Right lobe of liver (tissue), 6 donors: ENCODE measurements around the gene LY6G5C. TPM values are rescaled to one million over a fixed set of nuclear protein-coding genes. Genes with fewer than 3 reads are reported as not detected.

Experiments
- ATAC-seq, 4 donors: fragments of 200-7000 bp; cut with Tn5 transposase; one replicate each; pipeline ENCODE4 v1.9.1; 2020; ENCODE audit warnings: mild to moderate bottlenecking in 4 of 4, moderate library complexity in 4 of 4
- DNase-seq, 3 donors: peaks; one replicate each; pipeline ENCODE4 v3.0.0-alpha.2; 2020
- H3K27ac ChIP-seq, 3 donors: fragments of 200-600 bp; one replicate each; pipeline ENCODE4 v1.8.0; 2022
- H3K27me3 ChIP-seq, 2 donors: fragments of 200-600 bp; one replicate each; pipeline ENCODE4 v1.8.0; 2022
- H3K36me3 ChIP-seq, 4 donors: fragments of 200-600 bp; sonication (generic) in 1 of 4; one replicate each; pipeline versions ENCODE4 v1.5.1 to v1.8.0; 2017 to 2022; ENCODE audit warnings: control low read depth in 1 of 4
- H3K4me1 ChIP-seq, 4 donors: fragments of 200-600 bp; sonication (generic) in 1 of 4; one replicate each; pipeline versions ENCODE4 v1.5.1 to v1.8.0; 2017 to 2022; ENCODE audit warnings: control low read depth in 1 of 4
- H3K4me3 ChIP-seq, 3 donors: fragments of 200-600 bp; one replicate each; pipeline ENCODE4 v1.8.0; 2022
- H3K9me3 ChIP-seq, 4 donors: fragments of 200-600 bp; sonication (generic) in 1 of 4; one replicate each; pipeline versions ENCODE4 v1.5.1 to v1.8.0; 2017 to 2022; ENCODE audit warnings: control low read depth in 1 of 4
- POLR2A ChIP-seq: fragments of 450-650 bp; IDR thresholded peaks from one replicate; pipeline ENCODE4 v1.6.1; 2017; ENCODE audit warnings: antibody characterized with exemption, mild to moderate bottlenecking
- WGBS: methylation state at CpG from one replicate; pipeline ENCODE4 v1.1.6; 2018; ENCODE audit warnings: low coverage, low lambda C conversion rate; ENCODE audit not compliant: insufficient coverage; ENCODE audit errors: missing lambda C conversion rate; 5-methylcytosine and 5-hydroxymethylcytosine counted together
- intact Hi-C, 2 donors: fragments of 100-400 bp; cut with DNase I; formaldehyde crosslinking; loops; one replicate each; pipeline versions ENCODE4 v1.11.2 to v1.14.1; 2022
- total RNA-seq, 6 experiments: library from RNA; depleted of rRNA in 2 of 6; stranded (reverse); fragments of >200 nt in 2 of 6; fragmentation: NEBNext Ultra II Directional in 3 of 6; extraction: Animal tissue kit (Norgen Biotek cat#: 25700) in 3 of 6; gene quantifications; one replicate each; pipeline versions ENCODE4 v1.1.0 to v1.2.4, GENCODE V29; 2016 to 2023
- TF ChIP-seq, protein P1 (sequence below), 4 donors: fragments of 200-600 bp in 3 of 4; fragments of 450-650 bp in 1 of 4; IDR thresholded peaks; one replicate each; pipeline versions ENCODE4 v1.5.1 to v1.8.0; 2016 to 2022; ENCODE audit warnings: antibody characterized with exemption in 4 of 4, mild to moderate bottlenecking in 2 of 4
- donor health status: DM: no; HTN: yes; CAD: no.
- donor health status: DM: no; HTN: no; CAD: no.
- donor health status: DM: no; HTN: no; CAD: no.
- donor health status: DM: no; HTN: yes; CAD: no.
- donor health status: DM: no; HTN: yes; CAD: no.

LY6G5C gene
- total RNA-seq, 6 experiments from 2014 or later: 0.68 to 1.6 (median 1.2) TPM

DNA sequence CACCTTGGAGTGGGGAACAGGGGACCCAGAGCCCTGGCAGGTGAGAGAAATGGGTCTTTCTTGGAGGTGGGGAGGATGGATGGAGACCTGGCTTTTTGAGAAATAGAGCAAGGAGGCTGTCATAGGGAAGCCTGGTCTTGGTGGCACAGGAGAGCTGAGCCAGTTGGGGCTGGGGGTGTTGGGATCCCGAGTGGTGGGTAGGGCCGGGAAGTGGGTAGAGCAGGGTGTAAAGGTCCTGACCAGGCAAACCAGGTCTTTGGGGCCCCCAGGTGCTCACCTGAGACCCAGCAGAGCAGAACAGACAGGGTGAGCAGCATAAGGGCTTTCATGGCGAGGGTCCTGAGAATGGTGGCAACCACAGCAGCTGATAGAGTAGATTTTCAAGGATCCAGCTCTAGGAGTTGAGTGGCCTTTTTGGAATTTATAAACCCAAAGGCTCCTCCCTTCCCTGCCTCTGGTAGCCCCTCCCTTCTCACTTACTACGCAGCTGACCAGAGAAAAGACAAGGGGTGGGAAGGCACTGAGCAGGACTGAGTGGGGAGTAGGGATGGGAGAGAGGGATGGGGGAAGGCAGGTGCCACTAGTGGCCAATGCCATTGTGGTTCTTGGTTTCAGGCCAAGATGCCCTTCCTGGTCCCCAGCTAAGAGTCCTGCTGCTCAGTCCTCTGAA is 40.6 kb upstream of the LY6G5C start, which contains the start of gene LY6G6C:
TSS of gene LY6G6C (minus strand) at position 396 of the 670 bp plus-strand sequence. CDS start at position 329, 67 bp downstream.
- WGBS: 54% methylated on average over 2 of the region's 4 CpGs
- DNase-seq (no peak), ATAC-seq (no peak)
- Histone ChIP-seq H3K36me3 (peaks cover 0 to under 1% (median 0%) of the 10 kb centered on the region in 4 donors), H3K27ac (no peak within 1 kb of the TSS), H3K4me3 (no peak within 1 kb of the TSS), H3K27me3 (no peaks in the 10 kb centered on the region), H3K4me1 (no peaks in the 10 kb centered on the region), H3K9me3 (no peaks in the 10 kb centered on the region)
- no peak for TF ChIP-seq POLR2A
- TF ChIP-seq, protein P1, sequence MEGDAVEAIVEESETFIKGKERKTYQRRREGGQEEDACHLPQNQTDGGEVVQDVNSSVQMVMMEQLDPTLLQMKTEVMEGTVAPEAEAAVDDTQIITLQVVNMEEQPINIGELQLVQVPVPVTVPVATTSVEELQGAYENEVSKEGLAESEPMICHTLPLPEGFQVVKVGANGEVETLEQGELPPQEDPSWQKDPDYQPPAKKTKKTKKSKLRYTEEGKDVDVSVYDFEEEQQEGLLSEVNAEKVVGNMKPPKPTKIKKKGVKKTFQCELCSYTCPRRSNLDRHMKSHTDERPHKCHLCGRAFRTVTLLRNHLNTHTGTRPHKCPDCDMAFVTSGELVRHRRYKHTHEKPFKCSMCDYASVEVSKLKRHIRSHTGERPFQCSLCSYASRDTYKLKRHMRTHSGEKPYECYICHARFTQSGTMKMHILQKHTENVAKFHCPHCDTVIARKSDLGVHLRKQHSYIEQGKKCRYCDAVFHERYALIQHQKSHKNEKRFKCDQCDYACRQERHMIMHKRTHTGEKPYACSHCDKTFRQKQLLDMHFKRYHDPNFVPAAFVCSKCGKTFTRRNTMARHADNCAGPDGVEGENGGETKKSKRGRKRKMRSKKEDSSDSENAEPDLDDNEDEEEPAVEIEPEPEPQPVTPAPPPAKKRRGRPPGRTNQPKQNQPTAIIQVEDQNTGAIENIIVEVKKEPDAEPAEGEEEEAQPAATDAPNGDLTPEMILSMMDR (IDR thresholded peaks at IDR 0.05): no peak
- intact Hi-C loops: no loop called here

DNA sequence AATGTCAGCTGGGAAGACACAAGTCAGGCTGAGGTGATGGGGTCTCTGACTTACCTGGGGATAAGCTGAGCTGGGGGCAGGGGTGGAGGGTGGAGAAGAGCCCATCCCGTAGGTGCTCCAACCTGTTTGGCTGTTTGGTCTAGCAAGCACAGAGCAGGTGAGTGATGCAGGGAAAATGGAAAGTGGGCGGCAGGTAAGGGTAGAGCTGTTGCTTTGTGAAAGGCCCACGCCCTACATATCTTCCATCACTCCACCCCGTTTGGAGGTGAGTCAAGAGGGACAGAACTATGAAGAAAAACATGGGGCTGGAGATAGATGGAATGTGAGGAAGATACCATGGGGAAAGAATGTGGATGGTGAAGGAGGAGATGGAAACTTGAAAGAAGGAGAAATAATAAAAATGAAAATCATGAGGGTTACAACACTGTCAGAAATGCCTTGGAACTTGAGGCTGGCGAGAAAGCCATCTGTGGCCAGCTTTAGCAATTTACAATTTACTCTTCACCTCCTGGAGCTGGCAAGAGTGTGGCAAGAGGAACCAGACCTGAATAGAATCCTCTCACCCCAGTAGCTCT is 39.4 kb upstream of the LY6G5C start:
- ATAC-seq (no peak), DNase-seq (no peak)
- no peak overlapping the region for H3K27ac ChIP-seq
- intact Hi-C loops: no loop called here
- no peaks in the 10 kb centered on the region for H3K36me3 ChIP-seq
- H3K27me3 ChIP-seq: no peaks in the 10 kb centered on the region
- no peaks in the 10 kb centered on the region for H3K9me3 ChIP-seq
- H3K4me1 ChIP-seq: no peaks in the 10 kb centered on the region
- H3K4me3 ChIP-seq: no peak overlapping the region
- 84% methylated on average over 5 of the region's 5 CpGs for WGBS
- TF ChIP-seq POLR2A: no peak
- TF ChIP-seq, protein P1 (IDR thresholded peaks at IDR 0.05): no peak

DNA sequence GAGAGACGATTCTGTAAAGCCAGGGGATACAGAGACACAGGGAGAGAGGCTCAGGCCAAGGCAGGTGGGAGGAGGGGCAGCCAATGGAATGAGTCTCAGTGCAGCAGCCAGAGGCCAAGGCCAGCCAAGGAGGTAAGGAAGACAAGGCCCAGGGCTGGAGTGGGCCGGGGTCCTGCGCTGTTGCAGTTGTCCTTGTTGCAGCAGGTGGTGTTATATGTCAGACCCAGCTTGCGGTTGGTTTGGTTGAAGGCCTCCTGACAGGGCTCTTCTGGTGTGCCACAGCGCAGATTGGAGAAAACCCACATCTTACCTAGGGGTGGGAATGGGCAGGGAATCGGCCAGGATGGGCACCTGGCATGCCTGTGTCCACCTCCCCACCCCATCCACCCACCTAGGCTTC is 38.1 kb upstream of the LY6G5C start:
- Histone ChIP-seq H3K4me3 (no peak overlapping the region), H3K36me3 (no peaks in the 10 kb centered on the region), H3K27ac (no peak overlapping the region), H3K9me3 (no peaks in the 10 kb centered on the region), H3K4me1 (no peaks in the 10 kb centered on the region), H3K27me3 (no peaks in the 10 kb centered on the region)
- TF ChIP-seq, protein P1 (IDR thresholded peaks at IDR 0.05): no peak
- TF ChIP-seq POLR2A: no peak
- DNase-seq (no peak), ATAC-seq (peak in 1 of 4 donors; percentile 12)
- intact Hi-C loops: loop anchor here in 1 of 2 donors (10.0 kb wide), 1 partner anchor 46 kb away; the partner anchor contains the start of gene SAPCD1
- WGBS: 90% methylated on average over 1 of the region's 6 CpGs

GRCh38 chr6:31718265-31718664 is 37.4 kb upstream of the LY6G5C start:
- TF ChIP-seq POLR2A: no peak
- TF ChIP-seq, protein P1 (IDR thresholded peaks at IDR 0.05): no peak
- no peak for ATAC-seq
- no CpG with 5 or more reads among the region's 1 CpG for WGBS
- Histone ChIP-seq H3K27me3 (no peaks in the 10 kb centered on the region), H3K27ac (no peak overlapping the region), H3K4me1 (no peaks in the 10 kb centered on the region), H3K36me3 (no peaks in the 10 kb centered on the region), H3K4me3 (no peak overlapping the region), H3K9me3 (no peaks in the 10 kb centered on the region)
- no peak for DNase-seq
- intact Hi-C loops: loop anchor here in 1 of 2 donors (10.0 kb wide), 1 partner anchor 47 kb away; the partner anchor contains the start of gene SAPCD1
